Measurements from ENCODE around the gene HECTD4. TPM values are rescaled to one million over a fixed set of nuclear protein-coding genes. Genes with fewer than 3 reads are reported as not detected.
A peak's percentile ranks its signal among the peaks of the same experiment; 100 is the strongest.

HECTD4 gene
- total RNA-seq, 2 donors from 2014 or later = 51.3 to 76.7 TPM

DNA sequence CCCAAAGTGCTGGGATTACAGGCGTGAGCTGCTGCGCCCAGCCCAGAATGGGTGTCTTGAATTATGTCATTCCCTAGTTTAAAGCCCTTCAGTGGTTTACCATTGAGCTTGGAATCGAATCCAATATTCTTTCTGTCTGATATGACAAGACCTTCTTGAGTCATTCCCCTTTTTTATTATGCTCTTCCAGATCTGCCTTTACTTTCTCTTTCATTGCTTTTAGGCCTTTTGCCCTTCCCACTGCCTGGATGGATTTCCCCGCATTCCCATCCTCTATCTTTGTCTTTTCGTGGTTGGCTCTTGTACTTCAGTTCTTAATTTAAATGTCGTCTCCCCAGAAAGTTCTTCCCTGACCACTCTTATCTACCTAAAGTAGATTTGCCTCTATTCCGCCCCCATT is 255.3 kb downstream of the HECTD4 start:
- Mint-ChIP-seq H3K27me3 (no peaks in the 10 kb centered on the region), H3K36me3 (peaks cover 14% of the 10 kb centered on the region), H3K27ac (peak overlapping the region; percentile 97 to 98), H3K4me3 (peak overlapping the region; percentile 84), H3K9me3 (no peaks in the 10 kb centered on the region), H3K4me1 (ENCODE audit: low read depth in 2 of 2) (peaks cover 30 to 43% of the 10 kb centered on the region in 2 donors)
- ATAC-seq (no peak), DNase-seq (ENCODE audit: low spot score) (no peak)

DNA sequence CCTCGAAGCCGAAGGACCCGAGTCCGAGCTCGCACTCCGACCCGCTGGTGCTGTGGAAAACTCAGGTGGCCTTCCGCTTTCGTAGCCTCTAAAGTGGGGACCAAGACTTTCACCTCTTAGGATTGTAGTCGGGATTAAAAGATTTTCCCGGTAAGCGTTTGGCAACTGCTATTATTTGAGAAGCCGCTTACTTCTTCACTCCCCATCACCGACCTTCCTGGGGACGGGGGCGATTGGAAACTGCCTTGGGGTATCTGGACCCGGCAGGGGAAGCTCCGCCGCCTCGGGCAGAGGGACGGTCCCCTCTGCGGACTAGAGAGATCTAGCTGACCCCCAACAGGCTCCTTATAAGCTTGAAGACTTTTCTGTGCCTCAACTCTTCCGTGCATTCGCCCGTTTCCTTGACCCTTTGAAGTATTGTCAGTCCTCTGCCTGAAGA is 256.2 kb downstream of the HECTD4 start:
- H3K4me3 Mint-ChIP-seq = peak overlapping the region; percentile 84
- ATAC-seq = no peak
- H3K9me3 Mint-ChIP-seq = no peaks in the 10 kb centered on the region
- peak overlapping the region; percentile 97 to 98 for H3K27ac Mint-ChIP-seq
- H3K4me1 Mint-ChIP-seq (ENCODE audit: low read depth in 2 of 2) = peaks cover 24 to 34% of the 10 kb centered on the region in 2 donors
- H3K36me3 Mint-ChIP-seq = peaks cover 8% of the 10 kb centered on the region
- H3K27me3 Mint-ChIP-seq = peaks cover 0 to 2% of the 10 kb centered on the region in 2 donors
- no peak for DNase-seq (ENCODE audit: low spot score)

DNA sequence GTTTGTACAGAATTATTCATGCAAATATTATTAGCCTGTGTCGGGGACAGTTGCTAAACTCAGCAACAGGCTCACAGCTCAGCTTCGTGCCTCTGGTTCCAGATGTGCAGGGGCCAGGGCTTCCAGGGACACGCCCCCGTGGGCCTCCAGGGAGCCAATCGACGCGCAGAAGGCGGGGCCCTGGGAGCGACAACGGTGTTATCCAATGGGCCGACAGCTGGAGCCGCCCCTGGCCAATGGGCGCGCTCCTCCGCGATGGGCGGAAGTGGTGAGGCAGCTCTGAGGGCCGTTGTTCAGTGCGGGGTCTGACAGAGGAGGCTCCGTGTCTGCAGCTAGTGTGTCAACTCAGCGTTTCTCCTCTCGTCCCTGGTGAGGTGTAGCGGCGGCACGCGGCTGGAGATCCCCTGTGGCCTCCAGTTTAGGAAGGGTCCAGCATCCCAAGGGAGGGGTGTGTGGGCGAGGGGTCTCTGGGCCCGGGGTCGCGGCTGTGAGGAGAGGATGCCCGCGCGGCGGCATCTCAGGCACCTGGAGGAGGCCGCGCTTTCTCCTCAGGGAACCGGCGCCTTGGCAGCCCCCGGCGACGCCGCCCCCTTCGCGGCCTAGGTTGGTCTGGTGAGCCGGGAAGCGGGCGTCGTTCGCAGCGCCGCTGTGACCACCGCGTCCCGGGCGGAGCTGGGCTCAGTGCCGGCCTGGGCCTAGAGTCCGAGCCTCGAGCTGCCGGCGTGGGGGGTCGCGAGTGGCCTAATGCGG is 256.8 kb downstream of the HECTD4 start, which contains the start of gene TRAFD1:
TRAFD1 (plus strand) TSS at position 311 of the 750 bp plus-strand sequence. CDS start 4,963 bp downstream, outside the sequence.
- peak within 1 kb of the TSS; percentile 84 for H3K4me3 Mint-ChIP-seq
- peaks cover 0 to 5% of the 10 kb centered on the region in 2 donors for H3K27me3 Mint-ChIP-seq
- H3K27ac Mint-ChIP-seq = peak within 1 kb of the TSS; percentile 97 to 98
- peaks cover 6% of the 10 kb centered on the region for H3K36me3 Mint-ChIP-seq
- peak; percentile 99 for DNase-seq (ENCODE audit: low spot score)
- H3K4me1 Mint-ChIP-seq (ENCODE audit: low read depth in 2 of 2) = peaks cover 22 to 29% of the 10 kb centered on the region in 2 donors
- no peaks in the 10 kb centered on the region for H3K9me3 Mint-ChIP-seq
- peak; percentile 100 for ATAC-seq

DNA sequence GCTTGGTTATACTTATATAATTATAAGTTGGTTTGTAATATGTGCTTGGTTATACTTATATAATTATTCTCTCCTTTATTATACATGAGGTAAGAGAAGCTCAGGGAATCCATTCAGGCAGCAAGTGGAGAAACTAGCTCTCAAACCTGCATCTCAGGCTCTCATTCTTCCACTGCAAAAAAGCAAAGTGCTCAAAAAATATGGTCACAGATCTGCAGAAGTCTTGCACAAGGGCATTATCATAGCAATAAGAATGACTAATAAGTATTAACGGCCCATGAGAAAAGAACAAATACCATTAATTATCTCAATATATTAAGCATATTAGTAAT is 257.3 kb downstream of the HECTD4 start:
- Mint-ChIP-seq H3K4me3 (peak overlapping the region; percentile 84), H3K27me3 (peaks cover 0 to 5% of the 10 kb centered on the region in 2 donors), H3K4me1 (ENCODE audit: low read depth in 2 of 2) (peaks cover 22 to 23% of the 10 kb centered on the region in 2 donors), H3K27ac (peak overlapping the region; percentile 97 to 98), H3K9me3 (no peaks in the 10 kb centered on the region), H3K36me3 (peaks cover 6% of the 10 kb centered on the region)
- no peak for ATAC-seq
- no peak for DNase-seq (ENCODE audit: low spot score)

DNA sequence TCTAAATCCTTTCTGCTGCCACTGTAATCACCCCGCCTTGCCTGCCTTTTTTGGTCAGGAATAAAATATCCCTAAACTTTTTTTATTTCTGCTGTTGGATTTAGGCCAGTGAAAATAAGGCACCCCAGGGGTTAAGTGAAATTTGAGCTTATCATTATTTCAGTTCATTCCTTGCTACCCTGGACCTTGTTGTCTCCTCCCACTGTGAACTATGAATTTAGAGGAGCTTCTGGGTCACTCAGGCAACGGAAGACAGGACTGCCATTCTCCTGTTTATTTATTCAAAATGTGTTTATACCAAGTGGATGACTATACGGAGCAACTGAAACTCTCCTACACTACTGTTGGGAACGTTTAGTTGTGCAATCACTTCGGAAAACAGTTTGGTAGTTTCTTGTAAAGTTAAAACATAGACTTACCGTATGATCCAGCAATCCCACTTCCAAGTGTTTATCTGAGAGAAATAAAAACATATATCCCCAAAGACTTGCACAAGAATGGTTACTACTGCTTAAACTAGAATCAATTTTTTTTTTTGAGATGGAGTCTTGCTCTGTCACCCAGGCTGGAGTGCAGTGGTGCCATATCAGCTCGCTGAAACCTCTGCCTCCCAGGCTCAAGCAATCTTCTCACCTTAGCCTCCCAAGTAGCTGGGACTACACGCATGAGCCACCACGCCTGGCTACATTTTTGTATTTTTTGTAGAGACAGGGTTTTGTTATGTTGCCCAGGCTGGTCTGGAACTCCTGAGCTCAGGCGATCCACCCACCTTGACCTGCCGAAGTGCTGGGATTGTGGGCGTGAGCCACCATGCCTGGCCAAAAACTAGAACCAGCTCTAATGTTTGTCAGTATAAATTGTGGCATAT is 259.2 kb downstream of the HECTD4 start:
- Mint-ChIP-seq H3K27me3 (peaks cover 0 to 7% of the 10 kb centered on the region in 2 donors), H3K4me1 (ENCODE audit: low read depth in 2 of 2) (peaks cover 10 to 16% of the 10 kb centered on the region in 2 donors), H3K9me3 (no peaks in the 10 kb centered on the region), H3K4me3 (no peak overlapping the region), H3K27ac (no peak overlapping the region), H3K36me3 (peaks cover 6% of the 10 kb centered on the region)
- no peak for DNase-seq (ENCODE audit: low spot score)
- ATAC-seq = no peak

DNA sequence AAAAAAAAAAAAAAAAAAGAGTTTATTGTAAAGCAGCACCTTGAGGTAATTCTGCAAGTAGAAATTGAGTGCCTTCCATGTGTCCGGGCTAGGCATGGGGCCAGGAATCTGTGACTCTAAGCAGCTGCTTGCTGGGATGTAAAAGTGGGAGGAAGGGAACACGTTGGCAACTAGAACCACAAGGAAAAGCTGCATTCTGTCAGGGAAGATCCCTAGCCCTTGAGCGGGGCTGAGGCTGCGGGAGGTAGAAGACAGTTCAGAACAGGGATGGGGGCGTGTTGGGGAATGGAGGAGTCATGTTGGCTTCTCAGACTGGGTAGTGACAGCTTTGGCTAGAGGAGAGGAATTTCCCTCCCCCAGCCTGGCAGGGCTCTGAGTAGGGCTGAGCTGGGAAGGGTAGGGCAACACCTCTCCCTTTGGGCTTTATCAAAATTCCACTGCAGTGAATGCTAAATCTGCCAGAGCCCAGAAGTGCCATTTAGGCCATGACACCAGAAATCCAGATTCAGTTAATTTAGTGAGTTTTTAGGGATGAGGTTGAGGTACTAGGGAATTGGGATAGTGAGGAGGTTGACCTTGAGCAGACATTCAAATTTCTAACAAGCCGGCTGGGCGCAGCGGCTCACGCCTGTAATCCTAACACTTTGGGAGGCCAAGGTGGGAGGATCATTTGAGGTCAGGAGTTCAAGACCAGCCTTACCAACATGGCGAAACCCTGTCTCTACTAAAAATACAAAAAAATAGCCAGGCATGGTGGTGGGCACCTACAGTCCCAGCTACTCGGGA is 260.3 kb downstream of the HECTD4 start:
- Mint-ChIP-seq H3K27ac (peak overlapping the region in 1 of 2 donors; percentile 38), H3K27me3 (peaks cover 0 to 7% of the 10 kb centered on the region in 2 donors), H3K4me1 (ENCODE audit: low read depth in 2 of 2) (peaks cover 6 to 9% of the 10 kb centered on the region in 2 donors), H3K36me3 (peaks cover 2% of the 10 kb centered on the region), H3K4me3 (no peak overlapping the region), H3K9me3 (no peaks in the 10 kb centered on the region)
- ATAC-seq = no peak
- DNase-seq (ENCODE audit: low spot score) = no peak

DNA sequence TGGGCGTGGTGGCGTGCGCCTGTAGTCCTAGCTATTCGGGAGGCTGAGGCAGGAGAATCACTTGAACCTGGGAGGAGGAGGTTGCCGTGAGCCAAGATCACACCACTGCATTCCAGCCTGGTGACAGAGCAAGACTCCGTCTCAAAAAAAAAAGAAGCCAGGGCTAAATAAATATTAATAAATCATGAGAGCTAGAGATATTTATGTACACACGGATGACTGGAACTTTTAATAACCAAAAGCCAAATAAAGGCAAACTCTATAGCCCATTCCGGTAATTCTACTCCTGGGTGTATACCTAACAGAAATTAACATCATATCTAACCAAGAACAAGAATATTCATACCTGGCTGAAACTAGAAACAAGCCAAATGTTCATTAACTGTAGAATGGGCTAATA is 264.5 kb downstream of the HECTD4 start:
- no peaks in the 10 kb centered on the region for H3K36me3 Mint-ChIP-seq
- no peaks in the 10 kb centered on the region for H3K9me3 Mint-ChIP-seq
- peaks cover 4 to 9% of the 10 kb centered on the region in 2 donors for H3K4me1 Mint-ChIP-seq (ENCODE audit: low read depth in 2 of 2)
- no peak overlapping the region for H3K27ac Mint-ChIP-seq
- H3K27me3 Mint-ChIP-seq = peaks cover 0 to 7% of the 10 kb centered on the region in 2 donors
- ATAC-seq (no peak), DNase-seq (ENCODE audit: low spot score) (no peak)
- no peak overlapping the region for H3K4me3 Mint-ChIP-seq

DNA sequence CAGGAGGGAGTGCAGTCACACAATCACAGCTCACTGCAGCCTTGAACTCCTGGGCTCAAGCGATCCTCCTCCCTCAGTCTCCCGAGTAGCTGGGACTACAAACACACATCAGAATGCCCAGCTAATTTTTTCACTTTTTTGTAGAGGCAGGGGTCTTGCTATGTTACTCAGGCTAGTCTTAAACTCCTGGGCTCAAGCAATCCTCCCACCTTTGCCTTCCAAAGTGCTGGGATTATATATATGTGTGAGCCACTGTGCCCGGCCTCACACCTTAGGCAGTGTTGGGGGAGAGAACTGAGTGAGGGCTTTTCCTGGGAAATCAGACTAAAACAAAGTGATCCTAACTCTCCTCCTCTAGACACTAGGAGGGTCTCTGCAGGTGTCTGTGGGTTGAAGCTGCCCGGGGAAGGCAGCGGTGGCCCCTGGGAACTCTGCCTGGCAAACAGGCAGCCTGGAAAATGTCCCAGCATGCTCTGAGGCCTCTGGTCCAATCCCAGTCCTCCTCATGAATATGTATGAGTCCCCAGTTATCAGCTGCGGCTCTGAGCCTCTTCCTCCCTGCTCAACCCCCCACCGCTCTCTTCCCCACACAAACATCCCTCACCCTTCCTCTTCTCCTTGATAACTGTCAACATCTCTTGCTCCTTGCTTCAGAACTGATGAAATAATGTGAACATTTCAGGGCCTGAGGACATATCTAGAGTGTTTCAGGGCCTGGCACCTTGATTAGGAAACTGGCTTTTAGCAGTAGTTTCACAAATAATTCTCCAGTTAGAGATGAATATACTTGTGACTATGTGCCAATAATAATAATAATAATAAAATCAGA is 265.8 kb downstream of the HECTD4 start:
- peak; percentile 72 to 84 for ATAC-seq
- H3K4me3 Mint-ChIP-seq = no peak overlapping the region
- peaks cover 4 to 9% of the 10 kb centered on the region in 2 donors for H3K4me1 Mint-ChIP-seq (ENCODE audit: low read depth in 2 of 2)
- peak overlapping the region; percentile 31 to 60 for H3K27ac Mint-ChIP-seq
- peaks cover 0 to 6% of the 10 kb centered on the region in 2 donors for H3K27me3 Mint-ChIP-seq
- H3K9me3 Mint-ChIP-seq = no peaks in the 10 kb centered on the region
- H3K36me3 Mint-ChIP-seq = no peaks in the 10 kb centered on the region
- DNase-seq (ENCODE audit: low spot score) = no peak

DNA sequence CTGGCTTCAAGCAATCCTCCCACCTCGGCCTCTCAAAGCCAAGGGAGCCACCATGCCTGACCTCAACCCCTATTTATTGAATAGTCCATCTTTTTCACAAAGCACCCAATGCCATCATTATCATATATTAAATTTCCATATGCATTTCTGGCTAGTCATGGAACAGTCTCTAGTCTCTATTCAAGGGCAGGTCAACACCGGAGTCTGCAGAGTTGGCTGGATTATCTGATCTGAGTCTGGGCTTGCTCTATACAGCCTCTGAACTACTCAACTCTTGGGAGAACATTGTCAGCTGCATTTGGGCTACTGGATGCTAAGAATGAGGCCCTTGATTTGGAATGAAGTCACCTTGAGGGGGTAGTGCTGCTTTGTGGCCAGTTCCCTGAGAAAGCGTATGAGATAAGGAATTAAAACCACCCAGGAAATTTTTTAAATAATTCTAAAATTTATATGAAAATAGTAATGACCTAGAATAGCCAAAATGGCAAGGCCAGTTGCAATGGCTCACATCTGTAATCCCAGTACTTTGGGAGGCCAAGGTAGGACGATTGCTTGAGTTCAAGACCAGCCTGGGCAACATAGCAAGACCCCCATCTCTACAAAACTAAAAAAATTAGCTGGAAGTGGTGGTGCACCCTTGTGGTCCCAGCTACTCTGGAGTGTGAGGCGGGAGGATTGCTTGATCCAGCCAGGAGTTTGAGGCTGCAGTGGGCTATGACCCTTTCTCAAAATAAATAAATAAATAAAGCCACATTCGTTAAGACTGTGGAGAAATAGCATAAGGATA is 266.8 kb downstream of the HECTD4 start:
- DNase-seq (ENCODE audit: low spot score) = no peak
- Mint-ChIP-seq H3K9me3 (no peaks in the 10 kb centered on the region), H3K4me3 (no peak overlapping the region), H3K27ac (no peak overlapping the region), H3K27me3 (peaks cover 0 to 2% of the 10 kb centered on the region in 2 donors), H3K4me1 (ENCODE audit: low read depth in 2 of 2) (peaks cover 4 to 11% of the 10 kb centered on the region in 2 donors), H3K36me3 (no peaks in the 10 kb centered on the region)
- ATAC-seq = no peak

DNA sequence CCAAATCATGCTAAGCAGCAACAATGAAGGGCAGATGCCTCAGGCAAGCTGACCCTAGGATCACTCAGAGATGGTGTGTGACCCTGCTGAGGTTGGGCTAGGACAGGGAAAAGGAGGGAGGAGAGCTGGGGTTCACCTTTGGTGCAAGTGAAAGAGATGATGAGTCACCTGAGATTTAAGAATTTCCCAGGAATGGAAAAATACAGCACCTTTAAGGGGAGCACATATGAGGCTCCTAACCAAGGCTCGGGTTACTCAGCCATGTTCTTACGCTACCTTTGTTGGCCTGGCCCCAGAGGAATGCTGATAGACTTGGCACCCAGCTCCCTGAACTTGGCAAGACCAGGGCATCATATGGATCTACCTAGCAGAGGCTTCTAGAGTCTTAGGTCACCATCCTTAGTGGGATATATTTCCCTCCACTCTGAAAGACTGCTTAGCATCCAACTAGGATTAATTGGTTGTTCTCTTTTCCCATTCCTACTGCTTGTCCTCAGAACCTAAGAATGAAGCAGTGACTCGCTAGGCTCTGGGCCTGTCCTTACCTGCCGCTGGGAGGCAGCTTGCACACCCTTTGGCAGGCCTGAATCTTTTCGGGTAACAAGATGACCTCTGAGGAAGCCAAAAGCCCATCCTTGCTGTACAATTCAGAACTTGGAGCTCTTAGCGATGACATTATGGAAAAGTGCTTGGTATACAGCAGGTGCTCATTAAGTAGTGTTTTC is 269.7 kb downstream of the HECTD4 start:
- Mint-ChIP-seq H3K4me3 (no peak overlapping the region), H3K9me3 (no peaks in the 10 kb centered on the region), H3K4me1 (ENCODE audit: low read depth in 2 of 2) (peaks cover 9 to 19% of the 10 kb centered on the region in 2 donors), H3K36me3 (no peaks in the 10 kb centered on the region), H3K27me3 (no peaks in the 10 kb centered on the region), H3K27ac (peak overlapping the region in 1 of 2 donors; percentile 61)
- DNase-seq (ENCODE audit: low spot score) (no peak), ATAC-seq (no peak)

DNA sequence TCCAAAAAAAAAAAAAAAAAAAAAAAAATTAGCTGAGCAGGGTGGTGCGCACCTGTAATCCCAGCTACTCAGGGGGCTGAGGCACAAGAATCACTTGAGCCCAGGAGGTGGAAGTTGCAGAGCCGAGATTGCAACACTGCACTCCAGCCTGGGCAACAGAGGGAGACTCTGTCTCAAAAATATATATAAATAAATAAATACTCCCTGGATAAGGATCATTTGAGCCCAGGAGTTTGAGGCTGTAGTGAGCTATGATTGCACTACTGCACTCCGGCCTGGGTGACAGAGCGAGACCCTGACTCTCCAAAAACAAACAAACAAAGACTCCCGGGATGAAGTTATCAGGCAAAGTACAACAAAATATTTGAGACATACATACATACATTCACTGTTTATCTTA is 270.3 kb downstream of the HECTD4 start:
- ATAC-seq (no peak), DNase-seq (ENCODE audit: low spot score) (no peak)
- peaks cover 14 to 22% of the 10 kb centered on the region in 2 donors for H3K4me1 Mint-ChIP-seq (ENCODE audit: low read depth in 2 of 2)
- no peak overlapping the region for H3K27ac Mint-ChIP-seq
- H3K9me3 Mint-ChIP-seq = no peaks in the 10 kb centered on the region
- H3K4me3 Mint-ChIP-seq = no peak overlapping the region
- no peaks in the 10 kb centered on the region for H3K27me3 Mint-ChIP-seq
- H3K36me3 Mint-ChIP-seq = no peaks in the 10 kb centered on the region

Measured in natural killer cell treated with Interleukin-12 subunit alpha and Interleukin-12 subunit beta and Interleukin-15 and Interleukin-18, amount 100 ng/mL, for 72 hours (primary cell).